ENCODE results near the gene RNF180.

DNA sequence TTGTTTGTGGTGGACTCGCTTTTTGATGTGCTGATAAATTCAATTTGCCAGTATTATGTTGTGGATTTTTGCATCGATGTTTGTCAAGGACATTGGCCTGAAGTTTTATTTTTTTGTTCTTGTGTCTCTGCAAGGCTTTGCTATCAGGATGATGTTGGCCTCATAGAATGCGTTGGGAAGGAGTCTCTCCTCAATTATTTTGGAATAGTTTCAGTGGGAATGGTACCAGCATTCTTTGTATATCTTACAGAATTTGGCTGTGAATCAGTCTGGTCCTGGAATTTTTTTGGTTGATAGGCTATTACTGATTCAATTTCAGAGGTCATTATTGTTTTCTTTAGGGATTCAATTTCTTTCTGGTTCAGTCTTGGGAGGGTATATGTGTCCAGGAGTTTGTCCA is 198.8 kb downstream of the RNF180 start:
- TF ChIP-seq, protein P1, sequence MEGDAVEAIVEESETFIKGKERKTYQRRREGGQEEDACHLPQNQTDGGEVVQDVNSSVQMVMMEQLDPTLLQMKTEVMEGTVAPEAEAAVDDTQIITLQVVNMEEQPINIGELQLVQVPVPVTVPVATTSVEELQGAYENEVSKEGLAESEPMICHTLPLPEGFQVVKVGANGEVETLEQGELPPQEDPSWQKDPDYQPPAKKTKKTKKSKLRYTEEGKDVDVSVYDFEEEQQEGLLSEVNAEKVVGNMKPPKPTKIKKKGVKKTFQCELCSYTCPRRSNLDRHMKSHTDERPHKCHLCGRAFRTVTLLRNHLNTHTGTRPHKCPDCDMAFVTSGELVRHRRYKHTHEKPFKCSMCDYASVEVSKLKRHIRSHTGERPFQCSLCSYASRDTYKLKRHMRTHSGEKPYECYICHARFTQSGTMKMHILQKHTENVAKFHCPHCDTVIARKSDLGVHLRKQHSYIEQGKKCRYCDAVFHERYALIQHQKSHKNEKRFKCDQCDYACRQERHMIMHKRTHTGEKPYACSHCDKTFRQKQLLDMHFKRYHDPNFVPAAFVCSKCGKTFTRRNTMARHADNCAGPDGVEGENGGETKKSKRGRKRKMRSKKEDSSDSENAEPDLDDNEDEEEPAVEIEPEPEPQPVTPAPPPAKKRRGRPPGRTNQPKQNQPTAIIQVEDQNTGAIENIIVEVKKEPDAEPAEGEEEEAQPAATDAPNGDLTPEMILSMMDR (IDR thresholded peaks at IDR 0.05), result no peak
- no peak for TF ChIP-seq POLR2A (IDR thresholded peaks at IDR 0.05)
